ENCODE data around the gene C21orf91.

DNA sequence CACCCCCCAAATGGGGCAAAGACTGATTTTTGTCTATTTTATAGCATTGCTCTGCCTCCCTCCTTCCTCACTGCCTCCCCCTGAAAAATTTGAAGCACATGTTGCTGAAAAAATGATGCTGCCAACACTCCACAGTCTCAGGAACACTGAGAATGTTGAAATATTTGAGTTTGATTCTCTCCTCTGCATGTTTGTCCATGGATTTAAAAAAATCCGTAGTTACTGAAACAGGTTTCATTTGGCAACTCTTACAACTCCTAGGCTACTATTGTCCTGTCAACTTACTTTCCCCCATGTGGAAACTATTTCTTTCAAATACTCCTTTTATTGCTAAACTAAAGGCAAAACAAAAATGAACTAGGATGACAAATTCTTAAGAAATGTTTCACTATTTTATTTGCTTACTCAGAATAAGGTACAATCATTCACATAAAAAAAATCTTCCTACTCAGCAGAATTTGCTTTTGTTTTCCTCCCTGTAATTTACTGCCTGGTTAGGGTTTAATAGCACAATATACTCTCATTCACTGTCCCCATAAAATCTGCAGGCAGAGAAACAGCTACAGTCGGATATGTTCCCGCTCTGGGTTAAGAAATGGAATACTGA is 50.2 kb downstream of the C21orf91 start:
- TF ChIP-seq, protein P1, sequence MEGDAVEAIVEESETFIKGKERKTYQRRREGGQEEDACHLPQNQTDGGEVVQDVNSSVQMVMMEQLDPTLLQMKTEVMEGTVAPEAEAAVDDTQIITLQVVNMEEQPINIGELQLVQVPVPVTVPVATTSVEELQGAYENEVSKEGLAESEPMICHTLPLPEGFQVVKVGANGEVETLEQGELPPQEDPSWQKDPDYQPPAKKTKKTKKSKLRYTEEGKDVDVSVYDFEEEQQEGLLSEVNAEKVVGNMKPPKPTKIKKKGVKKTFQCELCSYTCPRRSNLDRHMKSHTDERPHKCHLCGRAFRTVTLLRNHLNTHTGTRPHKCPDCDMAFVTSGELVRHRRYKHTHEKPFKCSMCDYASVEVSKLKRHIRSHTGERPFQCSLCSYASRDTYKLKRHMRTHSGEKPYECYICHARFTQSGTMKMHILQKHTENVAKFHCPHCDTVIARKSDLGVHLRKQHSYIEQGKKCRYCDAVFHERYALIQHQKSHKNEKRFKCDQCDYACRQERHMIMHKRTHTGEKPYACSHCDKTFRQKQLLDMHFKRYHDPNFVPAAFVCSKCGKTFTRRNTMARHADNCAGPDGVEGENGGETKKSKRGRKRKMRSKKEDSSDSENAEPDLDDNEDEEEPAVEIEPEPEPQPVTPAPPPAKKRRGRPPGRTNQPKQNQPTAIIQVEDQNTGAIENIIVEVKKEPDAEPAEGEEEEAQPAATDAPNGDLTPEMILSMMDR (IDR thresholded peaks at IDR 0.05) = no peak
- no peak for TF ChIP-seq POLR2AphosphoS5 (IDR thresholded peaks at IDR 0.05)
- no peak for TF ChIP-seq POLR2A (IDR thresholded peaks at IDR 0.05; ENCODE audit: low read depth)
- no peak for TF ChIP-seq EP300 (IDR thresholded peaks at IDR 0.05)
